B cell (primary cell): ENCODE measurements around the gene OPHN1.

Experiments used
- EZH2 ChIP-seq: IDR thresholded peaks from 2 replicates; pipeline ENCODE4 v1.6.1; 2012; ENCODE audit warnings: borderline replicate concordance, low read depth, mild to moderate bottlenecking, moderate library complexity, low read length; ENCODE audit not compliant: insufficient read depth, poor library complexity, severe bottlenecking
- TF ChIP-seq, protein P1 (sequence below): fragments of 200-600 bp; IDR thresholded peaks from one replicate; pipeline ENCODE4 v1.8.0; 2022; ENCODE audit warnings: antibody characterized with exemption, mild to moderate bottlenecking

DNA sequence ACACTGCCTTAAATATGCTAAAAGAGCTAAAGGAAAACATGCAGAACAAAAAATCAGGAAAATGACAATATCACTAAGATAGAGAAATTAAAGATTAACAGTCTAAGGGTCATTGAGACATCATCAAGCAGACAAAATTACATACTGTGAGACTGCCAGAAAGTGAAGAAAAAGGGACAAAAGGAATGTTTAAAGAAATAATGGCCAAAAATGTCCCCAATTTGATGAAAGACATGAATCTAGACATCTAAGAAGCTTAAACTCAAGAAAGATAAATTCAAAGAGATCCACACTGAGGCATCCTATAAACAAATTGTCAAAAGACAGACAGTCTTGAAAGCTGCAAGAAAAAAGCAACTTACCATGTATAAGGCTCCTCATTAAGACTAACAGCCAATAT is 63.7 kb downstream of the OPHN1 start:
- TF ChIP-seq, protein P1, sequence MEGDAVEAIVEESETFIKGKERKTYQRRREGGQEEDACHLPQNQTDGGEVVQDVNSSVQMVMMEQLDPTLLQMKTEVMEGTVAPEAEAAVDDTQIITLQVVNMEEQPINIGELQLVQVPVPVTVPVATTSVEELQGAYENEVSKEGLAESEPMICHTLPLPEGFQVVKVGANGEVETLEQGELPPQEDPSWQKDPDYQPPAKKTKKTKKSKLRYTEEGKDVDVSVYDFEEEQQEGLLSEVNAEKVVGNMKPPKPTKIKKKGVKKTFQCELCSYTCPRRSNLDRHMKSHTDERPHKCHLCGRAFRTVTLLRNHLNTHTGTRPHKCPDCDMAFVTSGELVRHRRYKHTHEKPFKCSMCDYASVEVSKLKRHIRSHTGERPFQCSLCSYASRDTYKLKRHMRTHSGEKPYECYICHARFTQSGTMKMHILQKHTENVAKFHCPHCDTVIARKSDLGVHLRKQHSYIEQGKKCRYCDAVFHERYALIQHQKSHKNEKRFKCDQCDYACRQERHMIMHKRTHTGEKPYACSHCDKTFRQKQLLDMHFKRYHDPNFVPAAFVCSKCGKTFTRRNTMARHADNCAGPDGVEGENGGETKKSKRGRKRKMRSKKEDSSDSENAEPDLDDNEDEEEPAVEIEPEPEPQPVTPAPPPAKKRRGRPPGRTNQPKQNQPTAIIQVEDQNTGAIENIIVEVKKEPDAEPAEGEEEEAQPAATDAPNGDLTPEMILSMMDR: no peak
- TF ChIP-seq EZH2: no peak
